WTC11 (cell line): ENCODE data around the gene UBP1. TPM values are rescaled to one million over a fixed set of nuclear protein-coding genes. Genes with fewer than 3 reads are reported as not detected.

Experiments
- ATAC-seq: fragments of 200-7000 bp; cut with Tn5 transposase; 2 replicates; pipeline ENCODE4 v1.10.0; 2021; ENCODE audit warnings: mild to moderate bottlenecking, moderate library complexity
- CTCF ChIA-PET: fragments of 300-600 bp; sonication (Branson Sonifier 250); formaldehyde crosslinking; loops from one replicate; lab custom pipeline; 2021; ENCODE audit warnings: antibody characterized with exemption; lab: Charles Lee
- POLR2A ChIA-PET: fragments of 350-600 bp; sonication (Branson Sonifier 250); formaldehyde crosslinking; loops from one replicate; lab custom pipeline; 2021; ENCODE audit warnings: antibody characterized with exemption; lab: Charles Lee
- DNase-seq: peaks from one replicate; pipeline ENCODE4 v3.0.0; 2021; ENCODE audit warnings: low spot score
- H3K27ac Mint-ChIP-seq: 2 replicates; pipeline ENCODE4 v1.8.0; 2021; ENCODE audit warnings: mixed read lengths
- H3K27me3 Mint-ChIP-seq: 2 replicates; pipeline ENCODE4 v1.8.0; 2021; ENCODE audit warnings: low read depth, mild to moderate bottlenecking, moderate library complexity, mixed read lengths
- H3K36me3 Mint-ChIP-seq: 2 replicates; pipeline ENCODE4 v1.8.0; 2021; ENCODE audit warnings: mixed read lengths
- H3K4me1 Mint-ChIP-seq: 2 replicates; pipeline ENCODE4 v1.8.0; 2022; ENCODE audit warnings: mixed read lengths
- H3K4me3 Mint-ChIP-seq: 2 replicates; pipeline ENCODE4 v1.8.0; 2021; ENCODE audit warnings: mild to moderate bottlenecking, moderate library complexity, mixed read lengths
- H3K9me3 Mint-ChIP-seq: 2 replicates; pipeline ENCODE4 v1.8.0; 2021; ENCODE audit warnings: mixed read lengths
- ATF3 ChIP-seq: sonication (generic); formaldehyde crosslinking; conservative IDR thresholded peaks from 2 replicates; pipeline ENCODE4 v1.8.1; 2022; ENCODE audit warnings: mild to moderate bottlenecking, missing genetic modification reagents
- ATF6 ChIP-seq: sonication (generic); formaldehyde crosslinking; IDR thresholded peaks from 2 replicates; pipeline ENCODE4 v1.8.1; 2023; ENCODE audit warnings: mild to moderate bottlenecking, missing genetic modification reagents
- CDX4 ChIP-seq: fragments of 250-450 bp; sonication (Bioruptor Pico); IDR thresholded peaks from 2 replicates; pipeline ENCODE4 v1.9.0; 2021; ENCODE audit warnings: moderate library complexity, mild to moderate bottlenecking, inconsistent platforms, borderline replicate concordance
- CREM ChIP-seq: sonication (generic); formaldehyde crosslinking; IDR thresholded peaks from 2 replicates; pipeline ENCODE4 v1.8.1; 2022; ENCODE audit warnings: mild to moderate bottlenecking, missing genetic modification reagents, moderate library complexity
- E2F1 ChIP-seq: sonication (generic); formaldehyde crosslinking; IDR thresholded peaks from 2 replicates; pipeline ENCODE4 v1.8.0; 2022; ENCODE audit warnings: mild to moderate bottlenecking, missing genetic modification reagents
- E2F4 ChIP-seq: sonication (generic); formaldehyde crosslinking; IDR thresholded peaks from 2 replicates; pipeline ENCODE4 v1.8.1; 2022; ENCODE audit warnings: low read depth, mild to moderate bottlenecking, moderate library complexity, missing genetic modification reagents, borderline replicate concordance
- ELF4 ChIP-seq: sonication (generic); formaldehyde crosslinking; IDR thresholded peaks from 2 replicates; pipeline ENCODE4 v1.8.1; 2022; ENCODE audit warnings: low read depth, mild to moderate bottlenecking, moderate library complexity, missing genetic modification reagents
- ERG ChIP-seq: fragments of 250-450 bp; sonication (Bioruptor Pico); IDR thresholded peaks from 2 replicates; pipeline ENCODE4 v1.8.0; 2021; ENCODE audit warnings: mild to moderate bottlenecking
- ETV6 ChIP-seq: sonication (generic); formaldehyde crosslinking; IDR thresholded peaks from 2 replicates; pipeline ENCODE4 v1.8.1; 2022; ENCODE audit warnings: mild to moderate bottlenecking, missing genetic modification reagents
- FOXP1 ChIP-seq: sonication (generic); formaldehyde crosslinking; IDR thresholded peaks from 2 replicates; pipeline ENCODE4 v1.8.0; 2022; ENCODE audit warnings: missing genetic modification reagents, mild to moderate bottlenecking, moderate library complexity, borderline replicate concordance
- JAZF1 ChIP-seq: fragments of 250-450 bp; sonication (Bioruptor Pico); IDR thresholded peaks from 2 replicates; pipeline ENCODE4 v1.9.0; 2021; ENCODE audit warnings: moderate library complexity, mild to moderate bottlenecking, inconsistent platforms
- NFATC4 ChIP-seq: fragments of 250-450 bp; sonication (Bioruptor Pico); IDR thresholded peaks from 2 replicates; pipeline ENCODE4 v1.9.0; 2021; ENCODE audit warnings: mild to moderate bottlenecking
- NR1H2 ChIP-seq: sonication (generic); formaldehyde crosslinking; IDR thresholded peaks from 2 replicates; pipeline ENCODE4 v1.9.0; 2021; ENCODE audit warnings: mild to moderate bottlenecking, moderate library complexity, missing genetic modification reagents
- NR2C2 ChIP-seq: sonication (generic); formaldehyde crosslinking; IDR thresholded peaks from 2 replicates; pipeline ENCODE4 v1.8.0; 2022; ENCODE audit warnings: mild to moderate bottlenecking, missing genetic modification reagents
- SMAD3 ChIP-seq: sonication (generic); formaldehyde crosslinking; IDR thresholded peaks from 2 replicates; pipeline ENCODE4 v1.8.0; 2022; ENCODE audit warnings: missing genetic modification reagents, mild to moderate bottlenecking, borderline replicate concordance
- SMAD4 ChIP-seq: sonication (generic); formaldehyde crosslinking; IDR thresholded peaks from 2 replicates; pipeline ENCODE4 v1.8.0; 2022; ENCODE audit warnings: mild to moderate bottlenecking, missing genetic modification reagents
- SP1 ChIP-seq: sonication (generic); formaldehyde crosslinking; conservative IDR thresholded peaks from 2 replicates; pipeline ENCODE4 v1.8.1; 2022; ENCODE audit warnings: missing genetic modification reagents
- ZBTB43 ChIP-seq: sonication (generic); formaldehyde crosslinking; IDR thresholded peaks from 2 replicates; pipeline ENCODE4 v1.8.1; 2023; ENCODE audit warnings: mild to moderate bottlenecking, missing genetic modification reagents
- ZNF219 ChIP-seq: sonication (generic); formaldehyde crosslinking; IDR thresholded peaks from 2 replicates; pipeline ENCODE4 v1.8.0; 2023; ENCODE audit warnings: missing genetic modification reagents, mild to moderate bottlenecking, borderline replicate concordance
- ZNF532 ChIP-seq: fragments of 250-450 bp; sonication (Bioruptor Pico); IDR thresholded peaks from 2 replicates; pipeline ENCODE4 v1.9.0; 2021; ENCODE audit warnings: mild to moderate bottlenecking, borderline replicate concordance
- ZSCAN18 ChIP-seq: fragments of 250-450 bp; sonication (Bioruptor Pico); IDR thresholded peaks from 2 replicates; pipeline ENCODE4 v2.1.2; 2022; ENCODE audit warnings: mild to moderate bottlenecking, moderate library complexity
- total RNA-seq: library from RNA; stranded (reverse); gene quantifications from 3 replicates; pipeline ENCODE4 v1.2.3, GENCODE V29; 2021

The UBP1 gene
- total RNA-seq, 1 experiment from 2014 or later: 72.6 TPM

- CTCF ChIA-PET: interaction anchor here (0.6 kb wide), 1 partner anchor 37 kb away, joined by 3 read pairs; no protein-coding TSS in a partner anchor
- POLR2A ChIA-PET: interaction anchor here (0.7 kb wide), 1 partner anchor 21 kb away, joined by 4 read pairs; no protein-coding TSS in a partner anchor
- peaks cover 3% of the 10 kb centered on the region; the same call in 1 of the 2 replicates for H3K4me1 Mint-ChIP-seq
- no peak for DNase-seq
- H3K4me3 Mint-ChIP-seq: no peak overlapping the region
- H3K9me3 Mint-ChIP-seq: peaks cover 17% of the 10 kb centered on the region
- no peak for TF ChIP-seq ZNF532 (CRISPR knock-in tag)
- no peak for TF ChIP-seq SMAD4 (CRISPR knock-in tag)
- no peak for TF ChIP-seq E2F1
- no peak for TF ChIP-seq ATF3 (CRISPR knock-in tag)
- no peak for TF ChIP-seq SP1 (CRISPR knock-in tag)
- no peak for TF ChIP-seq FOXP1 (CRISPR knock-in tag)
- no peak for TF ChIP-seq ERG (CRISPR knock-in tag)
- TF ChIP-seq CDX4: no peak
- TF ChIP-seq NR1H2: no peak
- ATAC-seq: no peak
- no peak overlapping the region for H3K27ac Mint-ChIP-seq
- H3K36me3 Mint-ChIP-seq: peaks cover 5% of the 10 kb centered on the region
- H3K27me3 Mint-ChIP-seq: no peaks in the 10 kb centered on the region
These were observed 34.7 kb upstream of the UBP1 start for GRCh38 chr3:33474896-33475295.

- ChIA-PET CTCF (interaction anchor here (0.7 kb wide), 1 partner anchor 36 kb away, joined by 4 read pairs; no protein-coding TSS in a partner anchor), POLR2A (no interaction called here)
- no peak for DNase-seq
- no peak overlapping the region for H3K27ac Mint-ChIP-seq
- ATAC-seq: no peak
- no peaks in the 10 kb centered on the region for H3K27me3 Mint-ChIP-seq
- peaks cover 7% of the 10 kb centered on the region for H3K9me3 Mint-ChIP-seq
- no peak overlapping the region for H3K4me3 Mint-ChIP-seq
- peaks cover under 1% of the 10 kb centered on the region; the same call in 1 of the 2 replicates for H3K36me3 Mint-ChIP-seq
- H3K4me1 Mint-ChIP-seq: peaks cover 3% of the 10 kb centered on the region; the same call in 1 of the 2 replicates
- TF ChIP-seq JAZF1 (CRISPR knock-in tag) (no peak), NR1H2 (no peak), ELF4 (CRISPR knock-in tag) (no peak), E2F4 (CRISPR knock-in tag) (no peak), ZSCAN18 (CRISPR knock-in tag) (no peak), SMAD3 (CRISPR knock-in tag) (no peak), ZNF219 (CRISPR knock-in tag) (no peak), ATF6 (CRISPR knock-in tag) (no peak), CREM (CRISPR knock-in tag) (no peak), ZBTB43 (no peak), NR2C2 (no peak), ETV6 (no peak), NFATC4 (no peak)
These were observed 33.6 kb upstream of the UBP1 start for GRCh38 chr3:33473813-33474212.
